GM12874 (cell line): ENCODE data around the gene M1AP.

Experiments used
- CTCF ChIP-seq: IDR thresholded peaks from 2 replicates; pipeline ENCODE4 v1.5.1; 2011; ENCODE audit warnings: low read depth, mild to moderate bottlenecking, control low read depth, low read length, moderate library complexity; ENCODE audit not compliant: insufficient read depth

M1AP gene

GRCh38 chr2:74588664-74589063 lies 59.5 kb downstream of the M1AP start:
- no peak for TF ChIP-seq CTCF

GRCh38 chr2:74587664-74588277 lies 60.4 kb downstream of the M1AP start:
- peak; percentile 55 for TF ChIP-seq CTCF

DNA sequence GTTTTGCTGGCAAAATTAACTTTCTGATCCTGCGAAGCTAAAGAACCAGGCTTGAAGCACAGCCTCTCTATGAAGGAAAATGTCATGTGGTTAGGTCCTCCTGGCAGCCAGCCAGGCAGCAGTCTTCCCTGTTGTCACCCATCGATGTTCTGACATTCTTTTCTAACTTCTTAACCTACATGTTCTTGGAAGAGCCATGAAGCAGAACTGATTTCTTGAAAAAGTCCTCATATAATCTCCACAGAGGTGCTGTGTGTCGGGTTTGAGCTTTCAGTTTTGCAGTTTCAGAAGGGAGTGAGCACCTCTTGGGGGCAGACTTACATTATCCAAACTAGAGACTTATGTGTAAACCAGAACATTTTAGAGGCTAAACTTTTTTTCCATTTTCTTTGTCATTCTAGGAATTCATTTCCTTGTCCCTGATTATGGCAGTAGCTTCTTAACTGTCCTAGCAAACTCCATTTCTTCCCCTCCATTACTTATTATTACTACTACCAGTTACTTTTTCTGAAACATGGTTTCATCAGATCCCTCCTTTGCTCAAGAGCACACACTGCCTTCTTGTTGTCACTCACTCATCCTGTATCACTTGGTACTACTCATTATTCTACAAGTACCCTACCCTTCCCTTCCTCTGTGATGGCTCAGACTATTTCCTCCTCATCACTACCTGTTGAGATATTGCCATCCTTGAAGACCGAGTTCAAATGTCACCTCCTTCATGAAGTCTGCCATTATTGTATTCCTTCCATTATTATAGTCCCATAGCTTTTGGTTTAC lies 62.5 kb downstream of the M1AP start:
- no peak for TF ChIP-seq CTCF

DNA sequence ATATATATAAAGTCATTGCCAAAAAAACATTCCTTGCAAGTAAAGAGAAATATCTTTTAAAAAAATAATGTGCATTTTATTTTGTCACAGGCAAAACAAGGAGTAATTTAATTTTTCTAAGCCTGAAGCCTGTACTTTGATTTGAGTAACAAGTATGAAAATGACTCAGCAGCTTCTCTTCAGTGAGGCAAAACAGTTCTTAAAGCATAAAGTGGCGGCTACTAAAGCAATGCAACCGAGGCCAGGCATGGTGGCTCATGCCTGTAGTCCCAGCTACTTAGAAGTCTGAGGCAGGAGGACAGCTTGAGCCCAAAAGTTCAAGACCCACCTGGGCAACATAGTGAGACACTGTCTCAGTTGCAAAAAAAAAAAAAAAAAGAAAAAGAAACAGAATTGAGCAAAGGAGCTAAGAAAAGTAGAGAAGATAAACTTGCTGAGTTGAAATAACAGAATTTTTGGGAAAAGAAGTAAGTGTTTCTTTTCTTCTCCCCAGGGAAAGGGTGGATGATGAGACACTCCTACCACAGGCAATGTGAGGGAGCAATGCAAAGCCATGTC lies 64.0 kb downstream of the M1AP start:
- TF ChIP-seq CTCF, result no peak

- TF ChIP-seq CTCF, result no peak
These were observed 64.6 kb downstream of the M1AP start for GRCh38 chr2:74583504-74583903.

- TF ChIP-seq CTCF, result no peak
These were observed 65.9 kb downstream of the M1AP start for GRCh38 chr2:74582184-74582583.

- TF ChIP-seq CTCF, result no peak
These were observed 66.7 kb downstream of the M1AP start for GRCh38 chr2:74581463-74581862.
